ENCODE measurements around the gene CFAP299.

The CFAP299 gene

DNA sequence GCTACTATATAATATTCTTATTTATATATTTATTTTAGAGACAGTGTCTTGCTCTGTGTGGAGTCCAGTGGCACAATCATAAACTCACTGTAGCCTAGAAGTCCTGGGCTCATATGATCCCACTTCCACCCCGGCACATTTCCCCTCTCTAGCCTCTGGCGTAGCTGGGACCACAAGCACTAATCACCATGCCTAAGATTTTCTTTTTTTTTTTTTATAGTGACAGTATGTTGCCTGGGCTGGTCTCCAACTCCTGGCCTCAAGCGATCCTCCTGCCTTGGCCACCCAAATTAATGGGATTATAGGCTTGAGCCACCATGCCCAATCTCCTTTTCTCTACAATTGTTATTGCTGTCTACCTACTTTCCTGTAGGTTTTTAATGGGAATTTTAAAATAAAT, 620.9 kb downstream of the CFAP299 start:
- Histone ChIP-seq H3K4me3 (ENCODE audit: low read length) (no peak overlapping the region), H3K27me3 (ENCODE audit: control insufficient read depth, insufficient read depth, low read length) (no peaks in the 10 kb centered on the region), H3K27ac (ENCODE audit: low read length) (no peak overlapping the region), H3K9ac (ENCODE audit: low read length) (no peak overlapping the region), H3K36me3 (ENCODE audit: control insufficient read depth, low read depth, low read length) (no peaks in the 10 kb centered on the region), H3K4me1 (ENCODE audit: control insufficient read depth, low read depth, low read length) (no peaks in the 10 kb centered on the region), H3K9me3 (ENCODE audit: control insufficient read depth, low read depth, low read length) (no peaks in the 10 kb centered on the region)

DNA sequence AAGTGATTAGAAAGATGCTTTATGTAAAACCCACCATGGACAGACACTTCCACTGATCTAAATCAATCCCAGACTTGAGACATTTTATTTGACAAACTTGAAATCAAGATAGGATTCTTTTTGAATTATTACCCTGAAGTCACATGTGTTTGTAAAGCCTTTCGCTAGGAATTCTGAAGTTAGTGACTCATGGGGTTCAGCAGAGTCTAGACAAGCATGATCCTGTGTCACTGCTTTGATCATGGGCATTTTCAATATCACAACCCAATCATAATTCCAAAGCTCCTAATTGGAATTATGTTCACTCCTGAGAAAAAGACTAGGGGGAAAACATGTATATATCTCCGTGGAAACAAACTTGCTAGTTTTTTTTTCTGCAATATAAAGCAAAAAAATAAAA, 627.5 kb downstream of the CFAP299 start:
- Histone ChIP-seq H3K4me3 (ENCODE audit: low read length) (no peak overlapping the region), H3K27ac (ENCODE audit: low read length) (no peak overlapping the region), H3K4me1 (ENCODE audit: control insufficient read depth, low read depth, low read length) (no peaks in the 10 kb centered on the region), H3K27me3 (ENCODE audit: control insufficient read depth, insufficient read depth, low read length) (no peaks in the 10 kb centered on the region), H3K9me3 (ENCODE audit: control insufficient read depth, low read depth, low read length) (no peaks in the 10 kb centered on the region), H3K9ac (ENCODE audit: low read length) (no peak overlapping the region), H3K36me3 (ENCODE audit: control insufficient read depth, low read depth, low read length) (no peaks in the 10 kb centered on the region)

GRCh38 chr4:80967346-80967745, 631.8 kb downstream of the CFAP299 start:
- no peaks in the 10 kb centered on the region for H3K4me1 ChIP-seq (ENCODE audit: control insufficient read depth, low read depth, low read length)
- no peak overlapping the region for H3K4me3 ChIP-seq (ENCODE audit: low read length)
- H3K27me3 ChIP-seq (ENCODE audit: control insufficient read depth, insufficient read depth, low read length), result no peaks in the 10 kb centered on the region
- H3K36me3 ChIP-seq (ENCODE audit: control insufficient read depth, low read depth, low read length), result no peaks in the 10 kb centered on the region
- H3K9me3 ChIP-seq (ENCODE audit: control insufficient read depth, low read depth, low read length), result no peaks in the 10 kb centered on the region
- H3K27ac ChIP-seq (ENCODE audit: low read length), result no peak overlapping the region
- no peak overlapping the region for H3K9ac ChIP-seq (ENCODE audit: low read length)

GRCh38 chr4:80980239-80980638, 644.7 kb downstream of the CFAP299 start:
- Histone ChIP-seq H3K36me3 (ENCODE audit: control insufficient read depth, low read depth, low read length) (no peaks in the 10 kb centered on the region), H3K9me3 (ENCODE audit: control insufficient read depth, low read depth, low read length) (no peaks in the 10 kb centered on the region), H3K4me1 (ENCODE audit: control insufficient read depth, low read depth, low read length) (no peaks in the 10 kb centered on the region), H3K4me3 (ENCODE audit: low read length) (no peak overlapping the region), H3K9ac (ENCODE audit: low read length) (no peak overlapping the region), H3K27me3 (ENCODE audit: control insufficient read depth, insufficient read depth, low read length) (no peaks in the 10 kb centered on the region), H3K27ac (ENCODE audit: low read length) (no peak overlapping the region)

GRCh38 chr4:80986011-80986410, 650.5 kb downstream of the CFAP299 start:
- no peaks in the 10 kb centered on the region for H3K36me3 ChIP-seq (ENCODE audit: control insufficient read depth, low read depth, low read length)
- no peak overlapping the region for H3K4me3 ChIP-seq (ENCODE audit: low read length)
- no peaks in the 10 kb centered on the region for H3K4me1 ChIP-seq (ENCODE audit: control insufficient read depth, low read depth, low read length)
- H3K27me3 ChIP-seq (ENCODE audit: control insufficient read depth, insufficient read depth, low read length), result no peaks in the 10 kb centered on the region
- no peak overlapping the region for H3K9ac ChIP-seq (ENCODE audit: low read length)
- no peak overlapping the region for H3K27ac ChIP-seq (ENCODE audit: low read length)
- H3K9me3 ChIP-seq (ENCODE audit: control insufficient read depth, low read depth, low read length), result no peaks in the 10 kb centered on the region

DNA sequence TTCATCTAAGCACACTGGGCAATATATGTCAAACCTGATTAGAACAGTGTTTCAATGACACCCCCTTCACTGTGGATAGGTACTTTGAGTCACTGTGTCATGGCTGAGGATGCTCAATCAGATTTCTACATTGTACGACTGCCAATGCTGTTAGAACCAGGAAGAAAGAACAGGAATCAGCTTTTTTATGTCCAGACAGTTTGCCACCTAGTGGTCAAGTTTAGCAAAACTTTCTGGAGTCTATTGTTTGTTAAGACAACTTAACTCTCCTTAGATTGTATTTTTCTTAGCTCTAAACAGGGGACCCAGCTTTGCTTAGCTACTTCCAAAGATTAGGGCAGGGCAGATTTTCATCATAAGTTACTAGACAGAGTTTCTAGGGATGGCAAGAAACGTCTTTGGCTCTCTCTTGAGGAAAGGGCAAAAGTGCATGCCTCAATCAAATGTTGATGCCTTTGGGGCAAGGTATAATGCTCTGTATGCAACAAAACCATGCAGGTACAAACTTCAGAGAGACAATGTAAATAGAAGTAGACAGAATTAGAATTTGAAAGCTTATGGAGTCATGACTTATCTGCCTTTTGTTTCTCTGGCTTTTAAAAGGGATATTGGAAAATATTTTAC, 654.5 kb downstream of the CFAP299 start:
- Histone ChIP-seq H3K36me3 (ENCODE audit: control insufficient read depth, low read depth, low read length) (no peaks in the 10 kb centered on the region), H3K27ac (ENCODE audit: low read length) (no peak overlapping the region), H3K27me3 (ENCODE audit: control insufficient read depth, insufficient read depth, low read length) (no peaks in the 10 kb centered on the region), H3K4me3 (ENCODE audit: low read length) (no peak overlapping the region), H3K4me1 (ENCODE audit: control insufficient read depth, low read depth, low read length) (no peaks in the 10 kb centered on the region), H3K9me3 (ENCODE audit: control insufficient read depth, low read depth, low read length) (no peaks in the 10 kb centered on the region), H3K9ac (ENCODE audit: low read length) (no peak overlapping the region)

GRCh38 chr4:80990851-80991250, 655.3 kb downstream of the CFAP299 start:
- H3K9ac ChIP-seq (ENCODE audit: low read length), result no peak overlapping the region
- H3K9me3 ChIP-seq (ENCODE audit: control insufficient read depth, low read depth, low read length), result no peaks in the 10 kb centered on the region
- H3K27me3 ChIP-seq (ENCODE audit: control insufficient read depth, insufficient read depth, low read length), result no peaks in the 10 kb centered on the region
- H3K4me1 ChIP-seq (ENCODE audit: control insufficient read depth, low read depth, low read length), result no peaks in the 10 kb centered on the region
- H3K4me3 ChIP-seq (ENCODE audit: low read length), result no peak overlapping the region
- no peak overlapping the region for H3K27ac ChIP-seq (ENCODE audit: low read length)
- no peaks in the 10 kb centered on the region for H3K36me3 ChIP-seq (ENCODE audit: control insufficient read depth, low read depth, low read length)

DNA sequence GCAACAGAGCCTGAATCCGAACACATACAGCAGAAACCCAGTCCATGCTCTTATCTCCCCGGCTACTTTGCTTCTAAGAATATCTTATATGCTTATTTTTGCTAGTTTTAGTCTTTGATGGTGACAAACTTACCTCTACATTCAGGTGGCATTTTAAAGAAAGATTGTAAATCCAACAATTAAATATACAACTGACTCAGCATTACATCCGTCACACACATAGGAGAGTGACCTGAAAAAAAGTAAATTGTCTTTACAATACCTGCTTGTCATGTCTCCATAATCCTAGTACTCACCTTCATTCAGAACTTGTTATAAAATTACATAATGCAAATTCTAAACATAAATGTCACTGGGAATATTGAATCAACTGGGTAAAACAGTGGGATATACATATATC, 664.4 kb downstream of the CFAP299 start:
- no peaks in the 10 kb centered on the region for H3K9me3 ChIP-seq (ENCODE audit: control insufficient read depth, low read depth, low read length)
- no peaks in the 10 kb centered on the region for H3K4me1 ChIP-seq (ENCODE audit: control insufficient read depth, low read depth, low read length)
- H3K36me3 ChIP-seq (ENCODE audit: control insufficient read depth, low read depth, low read length), result no peaks in the 10 kb centered on the region
- no peak overlapping the region for H3K27ac ChIP-seq (ENCODE audit: low read length)
- no peak overlapping the region for H3K4me3 ChIP-seq (ENCODE audit: low read length)
- H3K27me3 ChIP-seq (ENCODE audit: control insufficient read depth, insufficient read depth, low read length), result no peaks in the 10 kb centered on the region
- no peak overlapping the region for H3K9ac ChIP-seq (ENCODE audit: low read length)

DNA sequence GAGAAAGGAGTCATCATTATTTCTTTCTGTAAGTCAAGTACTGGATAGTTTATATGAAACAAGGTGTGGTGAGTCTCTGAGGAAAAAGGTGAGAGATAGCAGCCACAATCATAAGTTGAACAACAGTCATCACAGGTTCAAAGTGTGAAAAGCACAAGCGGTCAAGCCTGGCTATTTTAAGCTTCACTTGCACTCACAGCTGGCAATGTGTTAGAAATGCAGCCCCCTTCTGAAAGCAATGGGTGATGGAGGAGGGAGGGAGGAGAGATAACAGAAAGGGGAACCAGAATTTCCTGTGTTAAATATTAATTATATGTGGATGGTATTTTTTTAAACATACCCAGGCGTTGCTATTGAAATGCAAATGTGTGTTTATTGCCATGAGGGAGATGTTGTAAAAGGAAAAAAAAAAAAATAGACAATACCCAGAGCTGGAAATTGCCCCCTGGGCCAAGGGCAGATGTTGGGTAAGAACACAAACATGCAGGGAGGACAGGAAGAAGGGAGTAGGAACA, 668.1 kb downstream of the CFAP299 start:
- no peaks in the 10 kb centered on the region for H3K27me3 ChIP-seq (ENCODE audit: control insufficient read depth, insufficient read depth, low read length)

DNA sequence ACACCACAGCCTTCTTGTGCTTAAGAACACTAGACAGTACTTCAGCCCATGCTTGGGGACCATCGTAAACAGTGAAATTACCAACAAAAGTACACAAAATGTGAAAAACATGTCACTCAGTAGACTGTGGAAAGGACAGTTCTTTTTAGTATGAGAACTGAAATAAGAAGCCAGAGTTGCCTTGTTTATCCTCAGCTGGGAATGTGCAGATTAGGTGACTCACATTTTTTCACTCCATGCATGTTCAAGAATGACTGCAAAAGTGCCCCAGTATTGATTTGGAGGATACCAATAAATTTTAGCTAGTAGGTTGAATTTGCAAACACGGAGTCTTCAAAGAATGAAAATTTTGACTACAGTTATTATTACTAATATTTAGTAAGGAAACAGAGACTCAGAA, 671.9 kb downstream of the CFAP299 start:
- no peaks in the 10 kb centered on the region for H3K27me3 ChIP-seq (ENCODE audit: control insufficient read depth, insufficient read depth, low read length)
- H3K27ac ChIP-seq (ENCODE audit: low read length), result no peak overlapping the region
- no peak overlapping the region for H3K9ac ChIP-seq (ENCODE audit: low read length)
- H3K4me1 ChIP-seq (ENCODE audit: control insufficient read depth, low read depth, low read length), result no peaks in the 10 kb centered on the region
- no peak overlapping the region for H3K4me3 ChIP-seq (ENCODE audit: low read length)
- no peaks in the 10 kb centered on the region for H3K9me3 ChIP-seq (ENCODE audit: control insufficient read depth, low read depth, low read length)
- H3K36me3 ChIP-seq (ENCODE audit: control insufficient read depth, low read depth, low read length), result no peaks in the 10 kb centered on the region

More for the DNA sequence above, 668.1 kb downstream of the CFAP299 start:
- no peak overlapping the region for H3K4me3 ChIP-seq (ENCODE audit: low read length)
- no peaks in the 10 kb centered on the region for H3K4me1 ChIP-seq (ENCODE audit: control insufficient read depth, low read depth, low read length)
- no peak overlapping the region for H3K9ac ChIP-seq (ENCODE audit: low read length)
- H3K9me3 ChIP-seq (ENCODE audit: control insufficient read depth, low read depth, low read length), result no peaks in the 10 kb centered on the region
- H3K36me3 ChIP-seq (ENCODE audit: control insufficient read depth, low read depth, low read length), result no peaks in the 10 kb centered on the region
- H3K27ac ChIP-seq (ENCODE audit: low read length), result no peak overlapping the region

Measured in iPS-18a (cell line).